Mononuclear cell (primary cell): ENCODE measurements around the gene TTLL4. TPM values are rescaled to one million over a fixed set of nuclear protein-coding genes. Genes with fewer than 3 reads are reported as not detected.

ENCODE experiments used
- total RNA-seq: library from RNA; depleted of rRNA; stranded (reverse); fragments of >200 nt; gene quantifications from one replicate; pipeline ENCODE4 v1.2.3, GENCODE V29; 2012

The TTLL4 gene
- total RNA-seq, 1 donor, result 10.4 TPM

Other genes with a start within 250 kb of the TTLL4 start
- 20.0 TPM for gene USP37, start 142.5 kb upstream of the TTLL4 start, total RNA-seq
- 65.9 TPM for gene CNOT9, start 142.0 kb upstream of the TTLL4 start, total RNA-seq
- 0.21 TPM for gene PLCD4, start 102.9 kb upstream of the TTLL4 start, total RNA-seq
- gene ZNF142, start 51.2 kb upstream of the TTLL4 start, total RNA-seq, result 23.4 TPM
- gene BCS1L, start 51.2 kb upstream of the TTLL4 start, total RNA-seq, result 3.4 TPM
- 21.1 TPM for gene RNF25, start 38.8 kb upstream of the TTLL4 start, total RNA-seq
- 2.0 TPM for gene STK36, start 38.7 kb upstream of the TTLL4 start, total RNA-seq
- gene CYP27A1, start 71.3 kb downstream of the TTLL4 start, total RNA-seq, result 10.8 TPM
- not detected for gene PRKAG3, start 121.0 kb downstream of the TTLL4 start, total RNA-seq
- not detected for gene WNT6, start 149.0 kb downstream of the TTLL4 start, total RNA-seq
- 1.5 TPM for gene WNT10A, start 170.0 kb downstream of the TTLL4 start, total RNA-seq
- not detected for gene CDK5R2, start 248.8 kb downstream of the TTLL4 start, total RNA-seq